Choroid plexus epithelial cell (primary cell): Measurements from ENCODE around the gene CALD1.

Experiments
- DNase-seq: peaks from one replicate; pipeline ENCODE4 v3.0.0-alpha.2; 2010; ENCODE audit warnings: low read depth
- H3K4me3 ChIP-seq: 2 replicates; pipeline ENCODE4 v1.5.1; 2011; ENCODE audit warnings: low read depth, mild to moderate bottlenecking, control low read depth, low read length, moderate library complexity
- CTCF ChIP-seq: conservative IDR thresholded peaks from 2 replicates; pipeline ENCODE4 v1.5.1; 2011; ENCODE audit warnings: low read depth, mild to moderate bottlenecking, control low read depth, inconsistent platforms, low read length, moderate library complexity

CALD1 gene

GRCh38 chr7:134798155-134798554, 18.7 kb downstream of the CALD1 start:
- no peak for TF ChIP-seq CTCF
- no peak overlapping the region for H3K4me3 ChIP-seq
- no peak for DNase-seq

- TF ChIP-seq CTCF, result no peak
- DNase-seq, result peak; percentile 47
- H3K4me3 ChIP-seq, result no peak overlapping the region
Measured at GRCh38 chr7:134799377-134799776, 19.9 kb downstream of the CALD1 start.

- no peak overlapping the region for H3K4me3 ChIP-seq
- no peak for TF ChIP-seq CTCF
- DNase-seq, result no peak
Measured at GRCh38 chr7:134802762-134803161, 23.3 kb downstream of the CALD1 start.

- TF ChIP-seq CTCF, result no peak
- no peak overlapping the region for H3K4me3 ChIP-seq
- DNase-seq, result peak; percentile 80
Measured at GRCh38 chr7:134804351-134804750, 24.9 kb downstream of the CALD1 start.

- H3K4me3 ChIP-seq, result no peak overlapping the region
- DNase-seq, result no peak
- no peak for TF ChIP-seq CTCF
Measured at GRCh38 chr7:134804854-134805253, 25.4 kb downstream of the CALD1 start.

- TF ChIP-seq CTCF, result no peak
- no peak for DNase-seq
- no peak overlapping the region for H3K4me3 ChIP-seq
Measured at GRCh38 chr7:134806197-134806596, 26.8 kb downstream of the CALD1 start.

GRCh38 chr7:134809616-134810015, 30.2 kb downstream of the CALD1 start:
- no peak for TF ChIP-seq CTCF
- DNase-seq, result peak; percentile 65
- no peak overlapping the region for H3K4me3 ChIP-seq
